HG02970 (cell line): ENCODE data around the gene ST6GALNAC3.
"Not testable (repeated sequence)": the region's sequence is repeated elsewhere in the genome, so short reads cannot be mapped to it uniquely, and the experiment has no call there.

Experiments
- ATAC-seq: cut with Tn5 transposase; IDR thresholded peaks from one replicate; pipeline ENCODE4 v1.9.1; 2021; ENCODE audit warnings: mild to moderate bottlenecking, moderate library complexity, moderate number of reproducible peaks; ENCODE audit not compliant: unreplicated experiment, low FRiP score

ST6GALNAC3 gene

GRCh38 chr1:76070538-76070937, 4.0 kb upstream of the ST6GALNAC3 start:
- no peak for ATAC-seq

GRCh38 chr1:76073481-76073880, 1.1 kb upstream of the ST6GALNAC3 start:
- no peak for ATAC-seq

GRCh38 chr1:76075188-76075489, 593 bp downstream of the ST6GALNAC3 start:
- no peak for ATAC-seq

GRCh38 chr1:76075877-76076276, 1.3 kb downstream of the ST6GALNAC3 start:
- no peak for ATAC-seq

GRCh38 chr1:76079475-76080227, 5.1 kb downstream of the ST6GALNAC3 start:
- no peak for ATAC-seq

- ATAC-seq = no peak
Observed at GRCh38 chr1:76080552-76081079, 6.1 kb downstream of the ST6GALNAC3 start.

GRCh38 chr1:76082062-76082461, 7.5 kb downstream of the ST6GALNAC3 start:
- ATAC-seq = no peak

GRCh38 chr1:76083189-76083588, 8.6 kb downstream of the ST6GALNAC3 start:
- ATAC-seq = no peak

- ATAC-seq = no peak
Observed at GRCh38 chr1:76084029-76084627, 9.6 kb downstream of the ST6GALNAC3 start.

- ATAC-seq = no peak
Observed at GRCh38 chr1:76084685-76085084, 10.1 kb downstream of the ST6GALNAC3 start.

GRCh38 chr1:76086109-76086508, 11.6 kb downstream of the ST6GALNAC3 start:
- ATAC-seq = no peak

- ATAC-seq = no peak
Observed at GRCh38 chr1:76086597-76086996, 12.1 kb downstream of the ST6GALNAC3 start.

- ATAC-seq = no peak
Observed at GRCh38 chr1:76090283-76091203, 16.0 kb downstream of the ST6GALNAC3 start.

- no peak for ATAC-seq
Observed at GRCh38 chr1:76092812-76093211, 18.3 kb downstream of the ST6GALNAC3 start.

- ATAC-seq = no peak
Observed at GRCh38 chr1:76093522-76094312, 19.2 kb downstream of the ST6GALNAC3 start.

- ATAC-seq = no peak
Observed at GRCh38 chr1:76095802-76096201, 21.3 kb downstream of the ST6GALNAC3 start.

- not testable (repeated sequence) for ATAC-seq
Observed at GRCh38 chr1:76097064-76097463, 22.5 kb downstream of the ST6GALNAC3 start.

- no peak for ATAC-seq
Observed at GRCh38 chr1:76098845-76099244, 24.3 kb downstream of the ST6GALNAC3 start.

- ATAC-seq = no peak
Observed at GRCh38 chr1:76101548-76101947, 27.0 kb downstream of the ST6GALNAC3 start.

- no peak for ATAC-seq
Observed at GRCh38 chr1:76102046-76102445, 27.5 kb downstream of the ST6GALNAC3 start.
